Thyroid gland (tissue), 4 donors: ENCODE results near the gene ARHGAP22.

ENCODE experiments used
- CTCF ChIP-seq, 6 experiments: fragments of 200-600 bp in 3 of 6; fragments of 450-650 bp in 3 of 6; sonication (generic) in 3 of 6; IDR thresholded peaks; one replicate each; pipeline ENCODE4 v1.5.1; 2016 to 2019; ENCODE audit warnings: antibody characterized with exemption in 6 of 6, mild to moderate bottlenecking in 2 of 6, inconsistent platforms in 1 of 6, moderate library complexity in 1 of 6
- POLR2A ChIP-seq, 2 donors: fragments of 450-650 bp; IDR thresholded peaks; one replicate each; pipeline ENCODE4 v1.6.1; 2017; ENCODE audit warnings: antibody characterized with exemption in 2 of 2, mild to moderate bottlenecking in 2 of 2, moderate library complexity in 1 of 2

- TF ChIP-seq POLR2A (IDR thresholded peaks at IDR 0.05) (no peak), CTCF (IDR thresholded peaks at IDR 0.05) (no peak)
Observed at GRCh38 chr10:48497780-48498770, 106.8 kb downstream of the ARHGAP22 start.
